ENCODE data around the gene PTPRK. TPM values are rescaled to one million over a fixed set of nuclear protein-coding genes. Genes with fewer than 3 reads are reported as not detected.

Gene PTPRK
- polyA plus RNA-seq, 3 donors, result 0.01 TPM; not detected in 2

DNA sequence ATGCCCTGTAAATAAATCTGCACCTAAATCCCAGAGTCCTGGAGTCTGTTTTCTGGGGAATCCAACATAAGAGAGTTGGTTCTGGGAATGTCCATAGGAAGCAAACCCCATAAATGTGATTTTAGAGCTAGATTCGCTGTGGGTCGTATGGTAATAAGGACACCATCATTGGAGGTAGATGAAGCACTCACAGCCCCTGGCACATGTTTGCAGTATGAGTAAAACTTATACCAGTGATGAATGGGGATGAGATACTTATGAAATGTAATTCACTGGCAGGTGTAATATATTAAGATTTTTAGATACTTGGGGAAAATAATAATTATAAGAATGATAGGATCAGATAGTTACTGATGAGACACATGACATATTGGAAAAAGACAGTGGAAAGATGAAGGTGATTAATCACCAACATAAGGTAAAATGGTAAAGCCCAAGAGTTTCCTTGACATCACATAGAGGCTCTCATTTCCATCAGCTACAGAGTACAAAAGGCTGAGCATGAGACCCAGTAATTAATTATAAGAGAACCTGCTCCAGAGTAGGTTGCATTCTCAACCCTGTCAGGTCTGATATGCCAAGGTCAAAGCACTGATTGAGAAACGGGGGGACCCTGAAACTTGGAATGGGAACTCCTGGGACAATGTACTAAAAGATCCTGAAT lies 574.8 kb downstream of the PTPRK start:
- H3K27ac ChIP-seq (ENCODE audit: low read depth in 1 of 2, low read length in 2 of 2), result no peak overlapping the region
- intact Hi-C loops (cut with micrococcal nuclease), result no loop called here
- no peaks in the 10 kb centered on the region for H3K27me3 Mint-ChIP-seq (ENCODE audit: low read depth in 3 of 3)
- no peak overlapping the region for H2AFZ ChIP-seq (ENCODE audit: insufficient read depth, low read depth, low read length, poor library complexity, severe bottlenecking)
- peaks cover 0 to 8% (median 4%) of the 10 kb centered on the region in 7 donors for H3K9me3 Mint-ChIP-seq
- H3K4me2 ChIP-seq (replicated peaks; ENCODE audit: extremely low read depth, low read length, poor library complexity, severe bottlenecking), result no peak overlapping the region
- 93% methylated on average over 3 of the region's 3 CpGs for WGBS (ENCODE audit: insufficient coverage)
- H3K4me3 Mint-ChIP-seq, result no peak overlapping the region
- H3K4me1 Mint-ChIP-seq, result peaks cover under 1% of the 10 kb centered on the region
- H3K27me3 ChIP-seq (ENCODE audit: control insufficient read depth in 2 of 2, insufficient read depth in 2 of 2, low read length in 2 of 2), result no peaks in the 10 kb centered on the region
- H3K79me2 ChIP-seq (ENCODE audit: insufficient read depth, low read length), result no peaks in the 10 kb centered on the region
- H3K4me3 ChIP-seq (replicated peaks in 1 of 3; ENCODE audit: low read depth in 2 of 3, low read length in 3 of 3), result no peak overlapping the region
- H3K27ac Mint-ChIP-seq, result no peak overlapping the region
- H3K36me3 Mint-ChIP-seq, result no peaks in the 10 kb centered on the region
- no peak overlapping the region for H3K9ac ChIP-seq (ENCODE audit: insufficient read depth, low read length, poor library complexity, severe bottlenecking)
- DNase-seq, result no peak
- no peaks in the 10 kb centered on the region for H4K20me1 ChIP-seq (ENCODE audit: insufficient read depth, low read length)
- TF ChIP-seq, protein P1, sequence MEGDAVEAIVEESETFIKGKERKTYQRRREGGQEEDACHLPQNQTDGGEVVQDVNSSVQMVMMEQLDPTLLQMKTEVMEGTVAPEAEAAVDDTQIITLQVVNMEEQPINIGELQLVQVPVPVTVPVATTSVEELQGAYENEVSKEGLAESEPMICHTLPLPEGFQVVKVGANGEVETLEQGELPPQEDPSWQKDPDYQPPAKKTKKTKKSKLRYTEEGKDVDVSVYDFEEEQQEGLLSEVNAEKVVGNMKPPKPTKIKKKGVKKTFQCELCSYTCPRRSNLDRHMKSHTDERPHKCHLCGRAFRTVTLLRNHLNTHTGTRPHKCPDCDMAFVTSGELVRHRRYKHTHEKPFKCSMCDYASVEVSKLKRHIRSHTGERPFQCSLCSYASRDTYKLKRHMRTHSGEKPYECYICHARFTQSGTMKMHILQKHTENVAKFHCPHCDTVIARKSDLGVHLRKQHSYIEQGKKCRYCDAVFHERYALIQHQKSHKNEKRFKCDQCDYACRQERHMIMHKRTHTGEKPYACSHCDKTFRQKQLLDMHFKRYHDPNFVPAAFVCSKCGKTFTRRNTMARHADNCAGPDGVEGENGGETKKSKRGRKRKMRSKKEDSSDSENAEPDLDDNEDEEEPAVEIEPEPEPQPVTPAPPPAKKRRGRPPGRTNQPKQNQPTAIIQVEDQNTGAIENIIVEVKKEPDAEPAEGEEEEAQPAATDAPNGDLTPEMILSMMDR (IDR thresholded peaks at IDR 0.05), result no peak
- no peaks in the 10 kb centered on the region for H3K9me3 ChIP-seq (replicated peaks in 1 of 2; ENCODE audit: control insufficient read depth in 1 of 2, insufficient read depth in 1 of 2, low read length in 2 of 2)
- H3K4me1 ChIP-seq (ENCODE audit: control insufficient read depth in 1 of 2, insufficient read depth in 2 of 2, low read length in 2 of 2), result no peaks in the 10 kb centered on the region
- no peaks in the 10 kb centered on the region for H3K36me3 ChIP-seq (replicated peaks in 1 of 2; ENCODE audit: control insufficient read depth in 1 of 2, insufficient read depth in 2 of 2, low read length in 2 of 2)

- H3K9ac ChIP-seq (ENCODE audit: insufficient read depth, low read length, poor library complexity, severe bottlenecking), result no peak overlapping the region
- Mint-ChIP-seq H3K4me1 (peaks cover 3% of the 10 kb centered on the region), H3K9me3 (peaks cover 0 to 8% (median 1%) of the 10 kb centered on the region in 7 donors)
Measured at GRCh38 chr6:127941228-127941627, 579.2 kb downstream of the PTPRK start.

More at GRCh38 chr6:127941228-127941627, 579.2 kb downstream of the PTPRK start:
- H3K4me3 ChIP-seq (replicated peaks in 1 of 3; ENCODE audit: low read depth in 2 of 3, low read length in 3 of 3), result no peak overlapping the region
- no peaks in the 10 kb centered on the region for H3K4me1 ChIP-seq (ENCODE audit: control insufficient read depth in 1 of 2, insufficient read depth in 2 of 2, low read length in 2 of 2)
- no peak for DNase-seq
- H4K20me1 ChIP-seq (ENCODE audit: insufficient read depth, low read length), result no peaks in the 10 kb centered on the region
- no peaks in the 10 kb centered on the region for H3K27me3 Mint-ChIP-seq (ENCODE audit: low read depth in 3 of 3)
- H3K79me2 ChIP-seq (ENCODE audit: insufficient read depth, low read length), result no peaks in the 10 kb centered on the region
- H3K4me2 ChIP-seq (replicated peaks; ENCODE audit: extremely low read depth, low read length, poor library complexity, severe bottlenecking), result no peak overlapping the region
- no peak overlapping the region for H3K4me3 Mint-ChIP-seq
- intact Hi-C loops (cut with micrococcal nuclease), result no loop called here
- TF ChIP-seq, protein P1 (IDR thresholded peaks at IDR 0.05), result no peak
- H3K27ac ChIP-seq (ENCODE audit: low read depth in 1 of 2, low read length in 2 of 2), result no peak overlapping the region
- no peaks in the 10 kb centered on the region for H3K27me3 ChIP-seq (ENCODE audit: control insufficient read depth in 2 of 2, insufficient read depth in 2 of 2, low read length in 2 of 2)
- no peak overlapping the region for H3K27ac Mint-ChIP-seq
- H2AFZ ChIP-seq (ENCODE audit: insufficient read depth, low read depth, low read length, poor library complexity, severe bottlenecking), result no peak overlapping the region
- no peaks in the 10 kb centered on the region for H3K9me3 ChIP-seq (replicated peaks in 1 of 2; ENCODE audit: control insufficient read depth in 1 of 2, insufficient read depth in 1 of 2, low read length in 2 of 2)
- 100% methylated on average over 2 of the region's 5 CpGs for WGBS (ENCODE audit: insufficient coverage)
- no peaks in the 10 kb centered on the region for H3K36me3 ChIP-seq (replicated peaks in 1 of 2; ENCODE audit: control insufficient read depth in 1 of 2, insufficient read depth in 2 of 2, low read length in 2 of 2)
- H3K36me3 Mint-ChIP-seq, result no peaks in the 10 kb centered on the region

All from CD14-positive monocyte (primary cell).